GM13977 (cell line): Measurements from ENCODE around the gene PTPRE.

Source experiments
- DNase-seq: peaks from one replicate; pipeline ENCODE4 v3.0.0; 2012; ENCODE audit warnings: low spot score
- in situ Hi-C: fragments of 300-500 bp; cut with MboI; formaldehyde crosslinking; loops from one replicate; pipeline ENCODE4 v1.12.0; 2022; ENCODE audit warnings: low sequenced_read_pairs, low pct_unique_long_range_greater_than_20kb, mixed read lengths, inconsistent platforms; ENCODE audit not compliant: unreplicated experiment
- TF ChIP-seq, protein P1 (sequence below): IDR thresholded peaks from 2 replicates; pipeline ENCODE4 v1.5.1; 2012; ENCODE audit warnings: mild to moderate bottlenecking, control low read depth; ENCODE audit not compliant: insufficient read depth; ENCODE audit errors: extremely low read depth, missing control alignments

The PTPRE gene

DNA sequence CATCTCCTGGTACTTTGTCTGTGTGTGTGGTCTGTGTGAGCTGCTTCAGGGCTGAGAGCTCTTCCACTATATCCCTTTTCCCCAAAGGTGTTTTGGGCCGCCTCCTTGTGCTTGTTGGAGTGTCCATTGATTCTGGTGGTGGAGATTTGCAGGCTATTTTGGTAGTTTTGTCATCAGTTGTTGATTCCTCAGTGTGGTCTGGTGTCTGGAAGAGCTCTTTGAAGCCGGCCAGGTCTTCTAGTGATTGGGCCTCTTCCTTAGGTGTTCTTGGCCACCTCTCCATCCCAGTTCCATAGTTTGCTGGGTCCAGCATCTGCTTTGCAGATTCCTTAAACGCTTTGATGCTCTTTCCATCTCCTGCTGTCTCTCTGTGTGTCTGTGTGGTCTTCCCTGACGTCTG, 198.5 kb downstream of the PTPRE start:
- TF ChIP-seq, protein P1, sequence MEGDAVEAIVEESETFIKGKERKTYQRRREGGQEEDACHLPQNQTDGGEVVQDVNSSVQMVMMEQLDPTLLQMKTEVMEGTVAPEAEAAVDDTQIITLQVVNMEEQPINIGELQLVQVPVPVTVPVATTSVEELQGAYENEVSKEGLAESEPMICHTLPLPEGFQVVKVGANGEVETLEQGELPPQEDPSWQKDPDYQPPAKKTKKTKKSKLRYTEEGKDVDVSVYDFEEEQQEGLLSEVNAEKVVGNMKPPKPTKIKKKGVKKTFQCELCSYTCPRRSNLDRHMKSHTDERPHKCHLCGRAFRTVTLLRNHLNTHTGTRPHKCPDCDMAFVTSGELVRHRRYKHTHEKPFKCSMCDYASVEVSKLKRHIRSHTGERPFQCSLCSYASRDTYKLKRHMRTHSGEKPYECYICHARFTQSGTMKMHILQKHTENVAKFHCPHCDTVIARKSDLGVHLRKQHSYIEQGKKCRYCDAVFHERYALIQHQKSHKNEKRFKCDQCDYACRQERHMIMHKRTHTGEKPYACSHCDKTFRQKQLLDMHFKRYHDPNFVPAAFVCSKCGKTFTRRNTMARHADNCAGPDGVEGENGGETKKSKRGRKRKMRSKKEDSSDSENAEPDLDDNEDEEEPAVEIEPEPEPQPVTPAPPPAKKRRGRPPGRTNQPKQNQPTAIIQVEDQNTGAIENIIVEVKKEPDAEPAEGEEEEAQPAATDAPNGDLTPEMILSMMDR, result no peak
- in situ Hi-C loops, result no loop called here
- no peak for DNase-seq

DNA sequence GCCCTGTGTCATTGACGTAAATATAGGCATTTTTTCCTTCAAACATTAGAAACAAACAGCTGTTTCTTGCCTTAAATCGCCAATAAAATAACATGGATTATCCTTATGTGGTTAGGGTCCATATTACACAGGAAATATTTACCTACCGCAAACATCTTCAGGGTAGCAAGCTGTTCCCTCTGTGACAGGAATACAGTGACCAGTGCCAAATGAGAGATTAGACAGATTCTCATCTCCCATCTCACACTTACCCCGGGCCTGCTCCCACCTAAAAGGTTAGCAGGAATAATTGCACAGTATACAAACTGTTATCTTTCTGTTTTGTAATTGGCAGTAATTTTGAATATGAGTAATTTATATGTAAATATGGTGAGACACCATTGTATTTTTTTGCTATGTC, 202.8 kb downstream of the PTPRE start:
- TF ChIP-seq, protein P1, result no peak
- in situ Hi-C loops, result no loop called here
- DNase-seq, result no peak

DNA sequence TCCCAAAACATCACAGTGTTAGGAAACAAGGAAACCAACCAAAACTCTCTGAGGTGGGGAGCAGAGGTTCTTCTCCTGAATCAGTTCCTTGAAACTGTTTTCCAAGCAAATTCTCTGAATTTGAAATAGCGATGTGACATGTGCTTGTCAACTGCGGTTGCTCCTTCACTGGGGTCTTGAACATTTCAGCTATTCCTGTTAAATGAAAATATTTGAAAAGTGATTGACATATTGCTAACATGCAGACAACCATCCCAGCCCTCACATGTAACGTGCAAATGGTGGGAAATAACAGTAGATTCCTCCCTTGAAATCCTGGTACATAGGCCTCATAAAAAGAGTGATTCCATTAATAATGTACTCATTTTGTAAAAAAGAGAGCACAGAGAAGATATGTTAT, 203.4 kb downstream of the PTPRE start:
- TF ChIP-seq, protein P1, result no peak
- in situ Hi-C loops, result no loop called here
- DNase-seq, result no peak

DNA sequence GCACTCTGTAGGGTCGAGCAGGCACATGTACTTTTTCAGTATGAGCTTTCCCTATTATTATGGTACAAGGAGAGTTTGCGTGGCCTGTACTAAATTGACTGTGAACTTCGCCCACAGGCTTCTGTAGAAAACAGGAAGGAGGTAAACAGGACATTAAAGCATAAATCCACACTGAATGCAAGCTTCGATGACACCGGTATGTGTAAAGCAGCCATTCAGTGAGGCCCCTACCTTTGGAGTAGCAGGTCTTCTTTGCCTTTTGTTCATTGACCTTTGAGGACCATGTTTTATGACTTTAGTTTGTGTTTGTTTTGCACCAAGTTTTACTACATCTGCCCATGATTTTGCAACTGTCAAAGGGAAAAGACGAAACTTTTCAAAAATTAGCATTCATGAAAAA, 204.8 kb downstream of the PTPRE start:
- TF ChIP-seq, protein P1, result no peak
- in situ Hi-C loops, result no loop called here
- DNase-seq, result no peak

DNA sequence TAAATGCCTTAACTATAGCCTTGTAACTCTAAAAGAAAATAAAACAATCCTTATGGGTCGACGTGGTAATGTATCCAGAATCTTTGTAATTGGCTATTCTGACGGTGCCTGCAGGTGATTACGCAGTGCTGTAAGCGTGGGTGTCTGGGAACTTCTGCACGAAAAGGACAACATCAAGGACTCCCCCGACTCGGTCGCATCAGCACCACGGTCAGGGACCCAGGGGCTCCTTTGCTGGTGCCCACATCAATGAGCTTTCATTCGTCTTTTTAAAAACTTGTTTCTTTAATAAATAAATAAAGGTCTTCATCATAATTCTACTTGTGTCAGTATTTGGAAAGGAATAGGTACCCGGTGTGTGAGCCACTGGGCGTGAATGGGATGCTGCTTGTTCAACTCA, 206.1 kb downstream of the PTPRE start:
- TF ChIP-seq, protein P1, result no peak
- DNase-seq, result no peak
- in situ Hi-C loops, result no loop called here

DNA sequence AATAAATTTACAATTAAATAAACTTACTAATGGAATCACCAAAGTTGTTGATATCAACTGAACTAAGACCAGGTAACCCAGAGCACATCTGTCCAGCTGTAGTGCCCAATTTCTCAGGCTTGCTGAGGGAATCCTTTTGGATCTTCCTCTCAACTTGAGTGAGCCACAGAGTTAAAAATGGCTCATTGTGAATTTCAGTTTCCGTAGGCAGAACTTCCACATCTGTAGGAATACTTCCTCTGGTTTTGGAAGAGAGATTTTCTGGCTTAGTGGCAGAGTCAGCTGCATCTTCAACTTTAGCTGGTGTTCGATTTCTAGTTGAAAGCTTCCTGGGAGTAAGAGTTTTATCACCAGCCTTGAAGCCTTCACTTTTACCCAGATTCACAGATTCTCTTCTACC, 208.0 kb downstream of the PTPRE start:
- DNase-seq, result no peak
- in situ Hi-C loops, result no loop called here
- TF ChIP-seq, protein P1, result no peak

DNA sequence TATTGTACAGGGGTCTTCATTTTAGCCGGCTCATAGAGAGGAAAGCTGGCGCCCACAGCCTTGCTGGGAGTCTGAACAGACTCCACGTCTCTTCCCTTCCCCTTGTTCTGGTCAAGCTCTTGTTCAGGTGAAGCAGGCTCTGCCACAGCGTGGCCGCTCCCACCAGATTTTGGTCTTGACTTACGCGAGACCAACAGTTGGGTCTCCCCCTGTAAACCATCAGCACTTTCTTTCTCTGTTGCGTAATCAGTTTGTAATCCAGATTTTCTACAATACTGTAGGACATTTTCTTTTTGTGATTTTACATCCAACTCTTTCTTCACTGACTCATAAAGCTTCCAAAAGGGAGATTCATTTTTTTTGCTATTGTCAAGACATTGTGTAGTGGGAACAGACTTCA, 208.5 kb downstream of the PTPRE start:
- no peak for DNase-seq
- in situ Hi-C loops, result no loop called here
- TF ChIP-seq, protein P1, result no peak
